RWPE1 (cell line): ENCODE measurements around the gene RAB11FIP4.
A peak's percentile ranks its signal among the peaks of the same experiment; 100 is the strongest.

Source experiments
- CTCF ChIA-PET: fragments of 350-600 bp; sonication (Branson Sonifier 250); formaldehyde crosslinking; extraction: SDS; loops from one replicate; lab custom pipeline; 2021; lab: Yijun Ruan, JAX
- POLR2A ChIA-PET: fragments of 400-600 bp; formaldehyde crosslinking; extraction: SDS; loops from one replicate; lab custom pipeline; 2020; ENCODE audit warnings: antibody characterized with exemption; ENCODE audit not compliant: low non-redundant PET; lab: Yijun Ruan, JAX
- DNase-seq: peaks from one replicate; pipeline ENCODE4 v3.0.0; 2012; ENCODE audit warnings: low spot score
- H3K27ac ChIP-seq: fragments of 450-650 bp; 2 replicates; pipeline ENCODE4 v1.5.1; 2017
- CTCF ChIP-seq: fragments of 450-650 bp; conservative IDR thresholded peaks from 2 replicates; pipeline ENCODE4 v1.5.1; 2017; ENCODE audit warnings: low read depth, mild to moderate bottlenecking

Gene RAB11FIP4

GRCh38 chr17:31573861-31574260 is 182.4 kb downstream of the RAB11FIP4 start:
- POLR2A ChIA-PET, result no interaction called here
- TF ChIP-seq CTCF, result no peak
- DNase-seq, result no peak
- CTCF ChIA-PET, result interaction anchor here (0.5 to 1.2 kb wide), 2 partner anchors 269 to 666 kb away, joined by 3 read pairs; no protein-coding TSS in a partner anchor
- H3K27ac ChIP-seq, result peak overlapping the region; percentile 99

DNA sequence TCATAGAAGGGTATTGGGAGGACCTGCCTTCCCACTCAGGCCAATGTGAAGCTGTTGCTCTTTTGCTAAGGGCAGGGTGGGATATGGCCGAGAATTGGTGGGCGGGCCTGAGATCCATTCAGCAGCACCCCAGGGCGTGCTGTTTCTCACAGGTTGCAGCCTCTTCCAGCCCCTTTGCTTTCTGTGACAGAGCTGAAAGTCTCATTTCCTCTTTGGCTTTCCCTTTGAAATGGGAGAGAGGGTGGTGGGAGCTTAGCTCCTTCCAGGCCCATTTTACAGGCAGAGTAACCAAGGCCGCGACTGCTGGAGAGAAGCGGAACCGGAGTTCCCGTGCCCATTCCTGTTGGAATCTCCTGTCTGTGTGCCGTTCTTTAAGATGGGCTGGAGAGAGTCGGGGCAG is 183.0 kb downstream of the RAB11FIP4 start:
- no peak for TF ChIP-seq CTCF
- H3K27ac ChIP-seq, result peak overlapping the region; percentile 99
- ChIA-PET CTCF (interaction anchor here (0.5 to 1.2 kb wide), 2 partner anchors 268 to 666 kb away, joined by 3 read pairs; no protein-coding TSS in a partner anchor), POLR2A (no interaction called here)
- DNase-seq, result no peak

DNA sequence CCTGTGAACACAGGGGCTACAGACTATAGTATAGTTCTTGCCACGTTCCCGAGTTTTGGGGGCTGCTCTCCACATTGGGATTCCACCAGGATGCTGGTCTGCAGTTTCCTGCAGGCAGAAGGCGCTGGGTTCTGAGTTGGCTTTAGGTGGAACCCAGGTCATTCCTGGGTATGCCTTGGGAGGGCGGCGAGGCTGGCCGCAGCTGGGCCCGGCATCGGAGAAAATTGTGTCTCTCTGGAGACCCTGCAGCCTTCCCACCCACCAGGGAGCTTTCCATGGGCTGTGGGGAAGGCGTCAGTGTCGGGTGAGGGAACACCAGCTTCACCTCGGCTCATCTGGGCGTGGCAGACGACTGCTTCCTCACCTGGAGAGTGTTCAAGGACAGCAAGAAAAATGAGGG is 183.6 kb downstream of the RAB11FIP4 start:
- CTCF ChIA-PET, result interaction anchor here (1.2 kb wide), 1 partner anchor 268 kb away, joined by 3 read pairs; no protein-coding TSS in a partner anchor
- POLR2A ChIA-PET, result no interaction called here
- DNase-seq, result no peak
- no peak for TF ChIP-seq CTCF
- peak overlapping the region; percentile 99 for H3K27ac ChIP-seq

- ChIA-PET POLR2A (no interaction called here), CTCF (no interaction called here)
- H3K27ac ChIP-seq, result peak overlapping the region; percentile 97
- peak; percentile 50 for DNase-seq
- no peak for TF ChIP-seq CTCF
These were observed 187.8 kb downstream of the RAB11FIP4 start for GRCh38 chr17:31579265-31579664.

DNA sequence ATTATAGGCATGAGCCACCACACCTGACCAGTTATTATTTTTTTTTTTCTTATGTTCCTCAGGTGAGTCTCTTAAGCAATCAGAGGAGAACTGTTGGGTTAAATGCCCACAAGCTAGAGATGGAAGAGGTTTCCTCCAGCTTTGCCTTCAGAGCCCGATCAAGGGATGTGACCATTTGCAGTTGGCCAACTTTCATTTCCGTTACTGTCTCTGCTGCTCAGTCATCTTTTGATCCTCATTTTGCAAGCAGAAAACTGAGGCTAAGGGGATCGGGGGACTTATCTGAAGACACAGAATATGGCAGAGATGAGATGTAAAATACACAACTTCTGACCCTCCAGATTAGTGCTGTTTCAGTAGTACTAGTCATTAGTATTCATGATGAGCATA is 188.8 kb downstream of the RAB11FIP4 start:
- no peak for DNase-seq
- no peak for TF ChIP-seq CTCF
- POLR2A ChIA-PET, result interaction anchor here (1.1 kb wide), 1 partner anchor 19 kb away, joined by 5 read pairs; no protein-coding TSS in a partner anchor

GRCh38 chr17:31580706-31581490 is 189.4 kb downstream of the RAB11FIP4 start:
- ChIA-PET CTCF (interaction anchor here (1.0 kb wide), 1 partner anchor 261 kb away, joined by 5 read pairs; no protein-coding TSS in a partner anchor), POLR2A (interaction anchor here (1.1 kb wide), 1 partner anchor 19 kb away, joined by 5 read pairs; no protein-coding TSS in a partner anchor)
- TF ChIP-seq CTCF, result no peak
- peak; percentile 89 for DNase-seq
- peak overlapping the region; percentile 97 for H3K27ac ChIP-seq

More for the DNA sequence above, 188.8 kb downstream of the RAB11FIP4 start:
- peak overlapping the region; percentile 97 for H3K27ac ChIP-seq
- CTCF ChIA-PET, result interaction anchor here (1.0 kb wide), 1 partner anchor 262 kb away, joined by 5 read pairs; no protein-coding TSS in a partner anchor
